Suprapubic skin (tissue), 4 donors: ENCODE measurements around the gene MINDY4.

Experiments
- POLR2A ChIP-seq, 2 donors: fragments of 450-650 bp; IDR thresholded peaks; one replicate each; pipeline ENCODE4 v1.6.1; 2017; ENCODE audit warnings: antibody characterized with exemption in 2 of 2, mild to moderate bottlenecking in 2 of 2, moderate library complexity in 2 of 2
- POLR2AphosphoS5 ChIP-seq, 3 donors: sonication (generic); formaldehyde crosslinking; IDR thresholded peaks; one replicate each; pipeline ENCODE4 v1.6.1; 2017; ENCODE audit warnings: antibody characterized with exemption in 3 of 3

DNA sequence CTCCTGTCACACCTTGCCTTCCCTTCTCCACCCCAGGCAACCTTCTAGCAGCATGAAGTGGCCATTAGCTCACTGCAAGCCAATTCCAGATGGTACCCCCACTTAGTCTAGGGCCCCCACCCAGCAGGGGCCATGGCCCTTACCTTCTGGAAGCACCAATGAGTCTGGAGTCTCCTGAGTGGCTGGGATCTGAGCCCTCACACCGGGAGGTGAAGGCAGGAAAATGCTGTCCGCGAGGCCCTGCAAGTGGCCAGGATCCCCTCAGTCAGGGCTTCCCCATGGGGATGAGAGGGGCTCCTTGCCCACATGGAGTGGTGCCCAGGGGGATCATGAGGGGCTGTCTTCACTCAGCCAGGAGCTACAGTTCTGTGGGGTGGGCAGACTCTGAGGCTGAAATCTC lies 145.0 kb downstream of the MINDY4 start:
- TF ChIP-seq POLR2AphosphoS5 (IDR thresholded peaks at IDR 0.05) (no peak), POLR2A (IDR thresholded peaks at IDR 0.05) (no peak)
